GM19438 (cell line): ENCODE data around the gene SLC41A2.
"Not testable (repeated sequence)": the region's sequence is repeated elsewhere in the genome, so short reads cannot be mapped to it uniquely, and the experiment has no call there.

Experiments
- ATAC-seq: cut with Tn5 transposase; IDR thresholded peaks from one replicate; pipeline ENCODE4 v1.9.1; 2021; ENCODE audit warnings: low read depth; ENCODE audit not compliant: unreplicated experiment

SLC41A2 gene

DNA sequence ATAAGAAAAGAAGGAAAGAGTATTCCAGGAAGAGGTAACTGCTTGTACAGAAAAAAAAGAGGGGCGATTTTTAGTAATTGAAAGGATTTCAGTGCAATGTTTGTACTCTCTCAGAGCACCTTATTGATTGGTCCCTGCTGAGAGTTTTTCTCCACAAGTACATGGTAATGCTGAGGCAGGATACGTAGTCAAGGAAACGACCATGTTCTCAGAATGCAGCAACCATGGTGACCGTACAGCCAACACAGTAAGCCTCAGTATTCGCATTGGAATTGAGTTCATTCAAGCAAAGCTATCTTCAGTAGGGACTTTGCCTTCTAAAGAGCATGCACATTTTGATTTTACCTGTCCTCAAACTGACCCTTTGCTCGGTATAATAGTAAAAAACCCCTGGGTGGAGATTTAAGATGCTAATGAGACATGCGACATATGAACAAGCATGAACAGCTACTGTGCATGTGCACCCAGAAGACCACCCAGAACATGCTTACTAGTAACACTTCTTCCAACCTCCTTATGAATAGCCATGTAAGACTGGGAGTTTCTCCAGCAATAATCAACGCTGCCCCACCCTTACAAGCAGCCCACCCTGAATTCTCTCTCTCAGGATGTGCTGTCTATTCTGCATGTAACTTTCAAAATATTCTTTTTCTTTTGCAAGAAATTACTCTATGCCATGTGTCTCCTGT lies 6.2 kb upstream of the SLC41A2 start:
- ATAC-seq: no peak

DNA sequence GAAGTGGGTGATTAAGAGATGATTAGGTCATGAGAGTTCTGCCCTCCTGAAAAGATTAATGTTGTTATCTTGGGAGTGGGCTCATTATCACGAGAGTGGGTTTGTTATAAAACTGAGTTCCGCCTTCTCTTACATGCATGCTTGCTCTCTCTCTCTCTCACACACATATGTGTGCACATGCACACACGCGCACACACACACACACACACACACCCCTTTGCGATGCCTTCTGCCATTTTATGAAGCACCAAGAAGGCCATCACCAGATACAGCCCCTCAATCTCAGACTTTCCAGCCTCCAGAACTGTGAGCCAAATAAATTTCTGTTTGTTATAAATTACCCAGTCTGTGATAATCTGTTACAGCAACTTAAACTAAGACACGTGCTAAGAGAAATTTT lies 5.7 kb upstream of the SLC41A2 start:
- no peak for ATAC-seq

DNA sequence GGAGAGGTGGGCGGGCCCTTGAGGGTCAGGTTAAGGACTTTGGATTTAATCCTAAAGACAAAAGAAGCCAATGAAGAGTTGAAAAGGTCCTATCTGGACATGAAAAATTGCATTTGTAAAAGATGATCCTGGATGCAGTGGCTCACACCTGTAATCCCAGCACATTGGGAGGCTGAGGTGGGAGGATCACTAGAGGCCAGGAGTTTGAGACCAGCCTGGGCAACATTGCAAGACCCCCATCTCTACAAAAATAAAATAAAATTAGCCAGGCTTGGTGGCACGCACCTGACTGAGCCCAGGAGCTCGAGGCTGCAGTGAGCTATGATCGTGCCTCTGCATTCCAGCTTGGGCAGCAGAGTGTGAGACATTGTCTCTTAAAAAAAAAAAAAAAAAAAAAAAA lies 2.4 kb upstream of the SLC41A2 start:
- ATAC-seq: no peak

DNA sequence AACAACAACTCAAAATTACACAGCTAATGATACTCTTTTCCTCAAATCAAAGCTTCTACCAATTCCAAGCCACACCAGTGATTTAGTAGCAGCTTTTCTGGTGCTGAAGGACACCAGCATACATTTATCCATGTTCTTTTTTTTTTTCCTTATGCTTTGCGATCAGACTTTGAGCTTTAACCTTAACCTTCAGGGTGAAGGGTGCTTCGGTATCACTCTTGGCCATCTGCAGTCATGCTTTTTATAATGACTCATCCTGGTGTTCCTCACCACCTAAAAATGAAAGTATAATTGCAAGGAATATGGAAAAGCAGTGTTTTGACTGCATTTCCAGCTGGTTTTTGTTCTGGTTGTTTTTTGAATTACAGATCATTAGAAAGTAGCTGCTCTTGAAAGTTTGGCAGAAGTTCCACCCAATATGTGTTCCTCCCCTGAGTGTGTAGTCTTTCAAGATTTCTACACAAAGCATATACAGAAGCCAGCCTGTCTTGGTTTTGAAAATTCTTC lies 1.3 kb upstream of the SLC41A2 start:
- ATAC-seq: no peak

DNA sequence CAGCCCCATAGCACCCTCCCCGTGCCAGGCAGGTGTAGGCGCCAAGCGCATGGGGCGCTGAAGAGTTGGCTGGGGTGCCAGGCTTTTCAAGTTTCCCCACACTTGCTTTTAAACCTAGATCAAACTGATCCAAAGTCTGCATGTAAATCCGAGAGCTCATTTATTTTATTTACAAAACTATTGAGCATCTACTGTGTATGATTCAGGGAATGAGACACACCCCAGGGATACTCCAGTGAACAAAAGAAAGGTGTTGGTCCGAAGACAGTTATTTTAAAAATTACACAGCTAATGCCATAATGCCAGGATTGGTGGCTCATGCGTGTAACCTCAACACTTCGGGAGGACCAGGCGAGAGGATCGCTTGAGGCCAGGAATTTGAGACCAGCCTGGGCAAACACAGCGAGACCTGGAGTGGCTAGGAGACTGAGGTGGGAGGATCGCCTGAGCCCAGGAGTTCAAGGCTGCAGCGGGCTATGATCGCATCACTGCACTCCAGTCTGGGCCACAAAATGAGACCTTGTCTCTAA lies 780 bp upstream of the SLC41A2 start:
- no peak for ATAC-seq

DNA sequence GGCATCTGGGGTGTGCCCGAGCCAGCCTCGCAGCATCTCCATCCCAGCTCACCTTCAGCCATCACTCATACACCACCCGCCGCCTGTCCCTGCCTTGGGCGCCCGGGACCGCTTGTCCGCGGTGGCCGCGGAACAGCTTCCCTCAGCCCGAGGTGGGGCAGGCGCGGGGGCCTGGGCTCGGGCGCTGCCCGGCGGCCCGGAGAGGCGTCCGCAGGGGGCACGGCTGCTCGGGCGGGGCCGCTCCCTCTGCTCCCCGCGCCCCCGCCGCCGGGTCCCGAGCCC lies 430 bp downstream of the SLC41A2 start:
- ATAC-seq: no peak

DNA sequence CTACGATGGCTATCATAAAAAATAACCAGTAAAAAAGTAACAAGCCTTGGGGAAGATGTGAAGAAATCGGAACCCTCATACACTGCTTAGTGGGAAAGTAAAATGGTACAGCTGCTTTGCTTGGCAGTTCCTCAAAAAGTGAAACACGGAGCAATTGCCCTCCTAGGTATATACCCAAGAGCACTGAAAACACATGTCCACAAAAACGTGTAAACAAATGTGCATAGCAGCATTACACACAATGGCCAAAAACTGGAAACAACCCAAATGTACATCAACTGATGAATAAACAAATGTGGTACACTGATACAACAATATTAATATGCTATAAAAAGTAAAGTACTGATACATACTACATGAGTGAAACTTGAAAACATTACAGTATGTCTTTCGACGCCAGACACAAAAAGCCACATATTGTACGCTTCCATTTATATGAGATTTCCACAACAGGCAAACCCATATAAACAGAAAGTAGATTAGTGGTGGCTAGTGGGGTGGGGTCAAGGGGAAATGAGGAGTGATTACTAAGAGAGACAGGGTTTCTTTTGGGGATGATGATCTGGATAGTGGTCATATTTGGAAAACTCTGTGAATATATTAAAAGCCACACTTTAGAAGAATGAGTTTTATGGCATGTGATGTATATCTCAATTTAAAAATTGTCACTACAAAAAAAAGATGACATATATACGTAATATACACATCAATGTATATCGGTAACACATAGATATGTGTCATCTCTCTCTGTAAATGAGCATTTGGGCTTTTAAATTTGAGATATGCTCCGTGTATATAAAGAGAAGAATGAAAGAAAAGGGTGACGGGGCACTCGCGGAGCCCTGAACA lies 996 bp downstream of the SLC41A2 start:
- ATAC-seq: no peak

DNA sequence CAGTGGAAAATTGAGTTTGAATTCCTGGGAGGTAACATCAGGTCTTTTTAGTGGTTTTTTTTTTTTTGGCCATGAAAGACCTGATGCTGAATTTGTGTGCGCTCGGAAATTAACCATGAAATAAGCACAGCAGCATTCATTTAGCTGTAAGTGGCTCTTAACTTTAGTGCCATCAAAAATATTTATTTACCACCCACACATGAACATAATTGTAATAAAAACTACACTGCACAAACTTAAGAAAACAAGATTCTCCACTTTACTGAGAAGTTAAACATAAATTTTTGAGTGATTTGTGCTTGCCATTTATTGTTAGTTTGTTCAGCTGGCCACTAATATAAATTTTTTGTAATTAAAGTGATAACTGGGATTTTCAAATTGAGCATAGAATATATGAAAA lies 2.4 kb downstream of the SLC41A2 start:
- ATAC-seq: no peak

DNA sequence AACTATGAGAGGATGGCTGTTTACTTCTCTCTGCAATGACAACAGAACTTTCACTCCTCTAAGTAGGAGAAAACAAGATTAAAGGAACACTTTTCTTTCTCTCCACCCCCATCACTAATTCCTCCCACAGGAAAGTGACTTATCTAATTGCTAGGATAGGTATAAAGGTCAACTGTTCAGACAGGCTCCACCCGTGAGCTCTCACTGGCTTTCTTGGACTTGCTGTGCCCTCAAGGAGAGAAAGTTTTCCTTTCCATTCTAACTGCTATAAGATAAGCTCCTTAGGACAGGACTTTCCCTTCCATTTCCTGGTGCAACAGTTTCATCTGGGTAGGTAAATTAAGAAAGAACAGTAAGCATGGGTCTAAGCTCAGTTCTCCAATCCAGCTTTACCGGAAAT lies 4.8 kb downstream of the SLC41A2 start:
- no peak for ATAC-seq

DNA sequence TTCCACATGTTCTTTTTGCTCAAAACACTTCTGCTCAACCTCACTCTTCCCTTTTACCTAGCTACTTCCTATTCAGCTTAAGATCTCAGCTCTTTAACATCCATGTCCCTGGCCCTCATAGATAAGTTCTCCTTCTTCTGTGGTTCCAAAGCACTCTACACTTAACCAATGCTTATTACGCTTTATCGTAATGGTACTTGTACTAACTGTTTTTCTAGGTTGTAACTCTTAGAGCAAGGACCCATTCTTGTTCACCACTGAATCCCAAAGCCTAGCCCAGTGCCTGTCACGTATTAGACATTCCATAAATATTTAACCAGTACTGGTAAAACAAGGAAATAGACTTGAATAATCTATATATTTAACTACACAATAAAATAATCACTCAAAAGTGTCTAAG lies 5.3 kb downstream of the SLC41A2 start:
- ATAC-seq: no peak

DNA sequence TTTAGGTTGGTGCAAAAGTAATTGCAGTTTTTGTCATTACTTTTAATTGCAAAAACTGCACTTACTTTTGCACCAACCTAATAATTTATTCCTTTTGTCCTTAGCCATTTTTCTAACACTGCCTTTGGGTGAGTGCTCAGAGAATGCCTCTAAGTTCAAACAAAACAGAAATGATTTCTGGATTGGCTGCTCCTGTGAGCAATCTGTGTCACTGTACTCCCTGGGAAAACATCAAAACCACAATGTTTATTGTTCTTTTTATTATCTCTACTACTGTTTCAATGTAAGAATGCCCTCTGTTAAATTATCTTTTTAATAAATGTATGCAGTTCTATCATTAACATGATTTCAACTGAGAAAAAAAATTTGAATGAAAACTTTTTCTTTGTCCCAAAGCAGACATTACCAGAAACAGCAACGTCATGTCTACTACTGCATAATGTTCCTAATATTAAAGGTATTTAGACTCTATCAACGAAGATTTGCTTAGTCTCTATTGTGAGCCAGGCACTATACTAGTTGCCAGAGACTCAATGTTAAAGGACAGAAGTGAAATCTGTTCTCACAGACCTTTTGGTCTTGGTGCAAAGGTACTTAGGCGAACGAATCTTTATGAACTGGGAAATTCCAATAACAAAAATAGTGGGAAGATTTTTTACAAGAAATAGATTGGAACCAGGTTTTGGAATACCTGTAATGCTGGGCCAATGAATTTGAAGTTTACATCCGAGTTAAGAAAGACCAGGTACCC lies 6.2 kb downstream of the SLC41A2 start:
- ATAC-seq: no peak

DNA sequence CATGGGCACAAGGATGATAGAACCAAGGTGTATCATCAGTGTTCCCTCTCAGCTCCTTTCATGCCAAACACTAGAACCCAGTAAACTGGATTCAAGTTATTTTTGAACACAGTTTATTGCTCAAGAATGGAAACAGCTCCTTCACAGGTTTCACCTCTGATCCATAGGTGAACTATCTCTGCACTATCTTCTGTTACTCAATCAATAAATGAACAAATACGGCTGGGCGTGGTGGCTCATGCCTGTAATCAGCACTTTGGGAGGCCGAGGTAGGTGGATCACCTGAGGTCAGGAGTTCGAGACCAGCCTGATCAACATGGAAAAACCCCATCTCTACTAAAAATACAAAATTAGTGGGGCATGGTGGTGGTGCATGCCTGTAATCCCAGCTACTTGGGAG lies 9.4 kb downstream of the SLC41A2 start:
- ATAC-seq: not testable (repeated sequence)

DNA sequence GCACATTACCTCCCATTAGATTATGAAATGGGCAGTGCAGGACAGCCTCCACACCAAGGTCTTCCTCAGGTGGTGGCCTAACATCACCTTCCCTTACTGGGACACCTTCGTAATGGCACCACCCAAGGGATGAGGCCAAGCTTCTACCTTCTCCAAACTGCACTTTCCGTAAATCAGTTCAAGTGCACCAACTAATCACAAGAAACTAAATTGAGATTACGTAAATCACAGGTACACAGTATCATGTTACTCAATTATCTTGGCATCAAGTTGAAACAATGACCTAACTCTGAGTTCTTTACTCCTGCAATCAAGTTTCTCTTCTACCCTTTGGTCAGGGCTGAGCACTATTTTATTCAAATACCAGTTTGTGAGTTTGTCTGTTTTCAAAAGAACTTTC lies 13.8 kb downstream of the SLC41A2 start:
- ATAC-seq: no peak

DNA sequence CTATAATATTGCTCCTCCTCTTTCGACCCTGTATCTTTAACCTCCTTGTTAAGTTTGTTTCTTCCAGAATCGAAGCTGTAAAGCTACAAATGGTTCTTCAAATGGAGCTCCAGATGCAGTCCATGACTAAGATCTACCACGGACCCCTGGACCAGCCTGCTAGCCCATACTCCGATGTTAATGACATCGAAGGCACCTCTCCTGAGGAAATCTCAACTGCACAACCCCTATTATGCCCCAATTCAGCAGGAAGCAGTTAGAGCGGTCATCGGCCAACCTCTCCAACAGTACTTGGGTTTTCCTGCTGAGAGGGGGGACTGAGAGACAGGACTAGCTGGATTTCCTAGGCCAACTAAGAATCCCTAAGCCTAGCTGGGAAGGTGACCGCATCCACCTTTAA lies 14.7 kb downstream of the SLC41A2 start:
- not testable (repeated sequence) for ATAC-seq

DNA sequence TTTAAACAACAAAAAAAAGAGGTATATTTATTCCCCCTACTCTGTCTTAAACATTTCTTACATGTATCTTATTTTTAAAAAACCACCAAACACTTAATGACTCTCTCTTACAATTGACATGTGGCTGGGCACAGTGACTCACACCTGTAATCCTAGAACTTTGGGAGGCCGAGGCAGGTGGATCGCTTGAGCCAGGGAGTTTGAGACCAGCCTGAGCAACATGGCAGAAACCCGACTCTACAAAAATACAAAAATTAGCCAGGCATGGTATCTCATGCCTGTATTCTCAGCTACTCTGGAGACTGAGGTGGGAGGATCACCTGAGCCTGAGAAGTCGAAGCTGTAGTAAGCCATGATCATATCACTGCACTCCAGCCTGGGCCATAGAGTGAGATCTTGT lies 16.0 kb downstream of the SLC41A2 start:
- no peak for ATAC-seq

DNA sequence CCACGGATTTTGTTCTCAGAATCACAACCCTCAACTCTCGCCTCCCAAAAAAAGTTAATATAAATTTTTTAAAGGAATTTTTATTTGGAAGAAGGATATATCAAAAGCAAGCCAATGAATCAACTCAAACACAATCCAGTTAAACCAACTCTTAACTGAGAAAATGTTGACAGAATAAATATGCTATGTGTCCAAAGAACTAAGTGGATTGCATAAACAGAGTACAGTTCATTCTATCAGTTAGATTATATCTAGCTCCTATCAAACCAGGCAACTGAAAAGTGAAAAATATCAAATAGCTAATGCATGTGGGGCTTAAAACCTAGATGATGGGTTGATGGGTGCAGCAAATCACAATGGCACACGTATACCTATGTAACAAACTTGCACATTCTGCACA lies 16.6 kb downstream of the SLC41A2 start:
- no peak for ATAC-seq

DNA sequence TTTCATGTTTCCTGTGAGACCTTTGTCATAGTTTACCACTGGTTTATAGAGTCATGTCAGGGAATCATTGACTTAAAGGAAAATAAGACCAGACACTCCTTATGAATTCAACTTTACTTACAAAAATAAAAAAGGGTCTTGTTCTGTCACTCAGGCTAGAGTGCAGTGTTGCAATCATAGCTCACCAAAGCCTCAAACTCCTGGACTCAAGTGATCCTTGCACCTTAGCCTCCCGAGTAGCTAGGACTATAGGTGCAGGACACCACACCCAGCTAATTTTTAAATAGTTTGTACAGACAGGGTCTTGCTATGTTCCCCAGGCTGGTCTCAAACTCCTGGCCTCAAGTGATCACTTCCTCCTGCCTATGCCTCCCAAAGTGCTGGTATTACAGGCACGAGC lies 19.0 kb downstream of the SLC41A2 start:
- no peak for ATAC-seq

DNA sequence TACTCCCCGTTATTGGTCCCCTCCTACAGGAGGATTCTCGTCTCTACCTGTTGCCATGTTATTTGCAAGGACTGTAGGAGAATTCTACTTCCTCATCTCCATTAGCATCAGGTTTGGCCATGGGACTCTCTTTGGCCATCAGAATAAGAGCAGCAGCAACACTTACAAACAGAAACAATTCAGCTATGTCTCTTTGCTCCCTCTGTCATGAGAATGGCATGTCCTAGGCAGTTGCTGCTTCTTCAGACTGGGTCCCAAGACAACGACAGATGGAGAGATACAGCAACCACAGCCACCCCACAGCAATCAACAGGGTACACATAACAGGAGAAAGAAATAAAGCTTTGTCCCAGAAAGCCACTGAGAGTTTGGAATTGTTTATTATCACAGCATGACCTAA lies 19.7 kb downstream of the SLC41A2 start:
- ATAC-seq: no peak

DNA sequence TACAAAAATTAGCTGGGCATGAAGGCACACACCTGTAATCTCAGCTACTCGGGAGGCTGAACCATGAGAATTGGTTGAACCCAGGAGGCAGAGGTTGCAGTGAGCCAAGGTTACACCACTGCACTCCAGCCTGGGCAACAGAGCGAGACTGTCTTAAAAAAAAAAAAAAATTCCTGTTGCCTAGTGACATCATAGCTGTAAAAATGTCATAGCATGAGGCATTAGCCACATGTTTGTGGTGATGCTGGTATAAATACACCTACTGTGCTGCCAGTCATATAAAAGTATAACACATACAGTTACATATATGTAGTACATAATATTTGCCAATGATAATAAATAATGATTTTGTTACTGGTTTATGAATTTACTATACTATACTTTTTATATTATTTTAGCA lies 22.2 kb downstream of the SLC41A2 start:
- ATAC-seq: no peak

DNA sequence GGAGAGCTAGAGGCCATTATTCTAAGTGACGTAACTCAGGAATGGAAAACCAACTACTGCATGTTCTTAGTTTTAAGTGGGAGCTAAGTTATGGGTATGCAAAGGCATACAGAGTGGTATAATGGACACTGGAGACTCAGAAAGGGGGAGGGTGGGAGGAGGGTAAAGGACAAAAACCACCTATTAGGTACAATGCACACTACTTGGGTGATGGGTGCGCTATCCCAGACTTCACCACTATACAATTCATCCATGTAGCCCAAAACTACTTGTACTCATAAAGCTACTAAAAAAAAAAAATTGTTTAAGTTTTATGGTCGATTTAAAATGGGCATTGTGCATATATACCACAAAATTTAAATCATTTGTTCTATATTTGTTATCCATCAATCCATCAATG lies 24.3 kb downstream of the SLC41A2 start:
- ATAC-seq: no peak

DNA sequence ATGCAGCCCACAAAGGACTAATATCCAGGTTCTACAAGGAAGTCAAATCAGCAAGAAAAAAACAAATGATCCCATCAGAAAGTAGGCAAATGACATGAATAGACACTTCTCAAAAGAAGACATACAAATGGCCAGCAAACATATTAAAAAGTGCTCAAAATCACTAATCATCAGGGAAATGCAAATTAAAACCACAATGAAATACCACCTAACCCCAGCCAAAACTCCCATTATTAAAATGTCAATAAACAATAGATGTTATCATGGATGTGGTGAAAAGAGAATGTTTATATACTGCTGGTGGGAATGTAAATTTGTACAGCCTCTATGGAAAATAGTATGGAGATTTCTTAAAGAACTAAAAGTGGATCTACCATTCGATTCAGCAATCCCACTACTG lies 25.0 kb downstream of the SLC41A2 start:
- no peak for ATAC-seq
